ENCODE results near the gene KRTAP5-11. TPM values are rescaled to one million over a fixed set of nuclear protein-coding genes. Genes with fewer than 3 reads are reported as not detected.
"Not testable (repeated sequence)": the region's sequence is repeated elsewhere in the genome, so short reads cannot be mapped to it uniquely, and the experiment has no call there.

The KRTAP5-11 gene
- total RNA-seq, 3 donors from 2014 or later: not detected

GRCh38 chr11:71574418-71574817 is 8.3 kb downstream of the KRTAP5-11 start:
- H3K9me3 Mint-ChIP-seq: no peaks in the 10 kb centered on the region
- H3K4me1 Mint-ChIP-seq (ENCODE audit: low read depth): no peaks in the 10 kb centered on the region
- no peak overlapping the region for H3K4me3 Mint-ChIP-seq
- DNase-seq (no peak), ATAC-seq (no peak)
- H3K36me3 Mint-ChIP-seq (ENCODE audit: insufficient read depth): no peaks in the 10 kb centered on the region
- H3K27me3 Mint-ChIP-seq (ENCODE audit: low read depth): peaks cover 10% of the 10 kb centered on the region

- H3K4me1 Mint-ChIP-seq (ENCODE audit: low read depth): no peaks in the 10 kb centered on the region
- no peak for DNase-seq
- H3K36me3 Mint-ChIP-seq (ENCODE audit: insufficient read depth): no peaks in the 10 kb centered on the region
- no peaks in the 10 kb centered on the region for H3K9me3 Mint-ChIP-seq
- H3K4me3 Mint-ChIP-seq: no peak overlapping the region
- peaks cover 10% of the 10 kb centered on the region for H3K27me3 Mint-ChIP-seq (ENCODE audit: low read depth)
- ATAC-seq: no peak
Measured at GRCh38 chr11:71572811-71573210, 9.9 kb downstream of the KRTAP5-11 start.

GRCh38 chr11:71571101-71571850 is 11.4 kb downstream of the KRTAP5-11 start:
- ATAC-seq; H3K4me3 Mint-ChIP-seq; H3K4me1 Mint-ChIP-seq (ENCODE audit: low read depth); H3K36me3 Mint-ChIP-seq (ENCODE audit: insufficient read depth); H3K9me3 Mint-ChIP-seq; DNase-seq: not testable (repeated sequence)
- H3K27me3 Mint-ChIP-seq (ENCODE audit: low read depth): peaks cover 15% of the 10 kb centered on the region

GRCh38 chr11:71568704-71569349 is 13.8 kb downstream of the KRTAP5-11 start:
- ATAC-seq: no peak

GRCh38 chr11:71567633-71568032 is 15.0 kb downstream of the KRTAP5-11 start:
- DNase-seq; H3K9me3 Mint-ChIP-seq; H3K36me3 Mint-ChIP-seq (ENCODE audit: insufficient read depth); ATAC-seq; H3K4me3 Mint-ChIP-seq; H3K4me1 Mint-ChIP-seq (ENCODE audit: low read depth): not testable (repeated sequence)
- peaks cover 40% of the 10 kb centered on the region for H3K27me3 Mint-ChIP-seq (ENCODE audit: low read depth)

More at GRCh38 chr11:71568704-71569349, 13.8 kb downstream of the KRTAP5-11 start:
- Mint-ChIP-seq H3K4me1 (ENCODE audit: low read depth) (no peaks in the 10 kb centered on the region), H3K27me3 (ENCODE audit: low read depth) (peaks cover 30% of the 10 kb centered on the region), H3K36me3 (ENCODE audit: insufficient read depth) (no peaks in the 10 kb centered on the region), H3K4me3 (no peak overlapping the region), H3K9me3 (no peaks in the 10 kb centered on the region)
- no peak for DNase-seq

GRCh38 chr11:71566626-71567599 is 15.8 kb downstream of the KRTAP5-11 start:
- ATAC-seq; H3K36me3 Mint-ChIP-seq (ENCODE audit: insufficient read depth); H3K9me3 Mint-ChIP-seq; DNase-seq; H3K4me1 Mint-ChIP-seq (ENCODE audit: low read depth); H3K4me3 Mint-ChIP-seq: not testable (repeated sequence)
- peaks cover 38% of the 10 kb centered on the region for H3K27me3 Mint-ChIP-seq (ENCODE audit: low read depth)

- no peaks in the 10 kb centered on the region for H3K9me3 Mint-ChIP-seq
- H3K4me1 Mint-ChIP-seq (ENCODE audit: low read depth): no peaks in the 10 kb centered on the region
- no peak for ATAC-seq
- H3K36me3 Mint-ChIP-seq (ENCODE audit: insufficient read depth): no peaks in the 10 kb centered on the region
- no peak overlapping the region for H3K4me3 Mint-ChIP-seq
- no peak for DNase-seq
- peaks cover 44% of the 10 kb centered on the region for H3K27me3 Mint-ChIP-seq (ENCODE audit: low read depth)
Measured at GRCh38 chr11:71566081-71566620, 16.5 kb downstream of the KRTAP5-11 start.

- Mint-ChIP-seq H3K9me3 (no peaks in the 10 kb centered on the region), H3K4me1 (ENCODE audit: low read depth) (no peaks in the 10 kb centered on the region), H3K27me3 (ENCODE audit: low read depth) (peaks cover 43% of the 10 kb centered on the region), H3K4me3 (no peak within 1 kb of the TSS), H3K36me3 (ENCODE audit: insufficient read depth) (no peaks in the 10 kb centered on the region)
- ATAC-seq (no peak), DNase-seq (no peak)
Measured at GRCh38 chr11:71565263-71565662, 17.4 kb downstream of the KRTAP5-11 start, which contains the start of gene KRTAP5-10. Gene KRTAP5-10, plus strand, starts transcription at chr11:71565563. Its CDS starts 25 bp downstream, at chr11:71565588.

GRCh38 chr11:71564430-71564829 is 18.2 kb downstream of the KRTAP5-11 start:
- DNase-seq: no peak
- Mint-ChIP-seq H3K36me3 (ENCODE audit: insufficient read depth) (no peaks in the 10 kb centered on the region), H3K9me3 (no peaks in the 10 kb centered on the region)

GRCh38 chr11:71563406-71563805 is 19.3 kb downstream of the KRTAP5-11 start:
- Mint-ChIP-seq H3K36me3 (ENCODE audit: insufficient read depth) (no peaks in the 10 kb centered on the region), H3K9me3 (no peaks in the 10 kb centered on the region), H3K4me3 (no peak overlapping the region), H3K4me1 (ENCODE audit: low read depth) (no peaks in the 10 kb centered on the region), H3K27me3 (ENCODE audit: low read depth) (peaks cover 46% of the 10 kb centered on the region)
- ATAC-seq (no peak), DNase-seq (no peak)

More at GRCh38 chr11:71564430-71564829, 18.2 kb downstream of the KRTAP5-11 start:
- H3K4me1 Mint-ChIP-seq (ENCODE audit: low read depth): no peaks in the 10 kb centered on the region
- H3K27me3 Mint-ChIP-seq (ENCODE audit: low read depth): peaks cover 41% of the 10 kb centered on the region
- ATAC-seq: no peak
- no peak overlapping the region for H3K4me3 Mint-ChIP-seq

GRCh38 chr11:71562120-71562519 is 20.6 kb downstream of the KRTAP5-11 start:
- Mint-ChIP-seq H3K27me3 (ENCODE audit: low read depth) (peaks cover 49% of the 10 kb centered on the region), H3K9me3 (no peaks in the 10 kb centered on the region), H3K4me3 (no peak overlapping the region), H3K36me3 (ENCODE audit: insufficient read depth) (no peaks in the 10 kb centered on the region), H3K4me1 (ENCODE audit: low read depth) (no peaks in the 10 kb centered on the region)
- no peak for DNase-seq
- ATAC-seq: no peak

- DNase-seq (no peak), ATAC-seq (no peak)
- no peaks in the 10 kb centered on the region for H3K4me1 Mint-ChIP-seq (ENCODE audit: low read depth)
- H3K36me3 Mint-ChIP-seq (ENCODE audit: insufficient read depth): no peaks in the 10 kb centered on the region
- H3K4me3 Mint-ChIP-seq: no peak overlapping the region
- no peaks in the 10 kb centered on the region for H3K9me3 Mint-ChIP-seq
- H3K27me3 Mint-ChIP-seq (ENCODE audit: low read depth): peaks cover 30% of the 10 kb centered on the region
Measured at GRCh38 chr11:71558996-71559395, 23.7 kb downstream of the KRTAP5-11 start.

- Mint-ChIP-seq H3K36me3 (ENCODE audit: insufficient read depth) (no peaks in the 10 kb centered on the region), H3K9me3 (no peaks in the 10 kb centered on the region), H3K27me3 (ENCODE audit: low read depth) (peaks cover 19% of the 10 kb centered on the region), H3K4me1 (ENCODE audit: low read depth) (no peaks in the 10 kb centered on the region), H3K4me3 (no peak overlapping the region)
- DNase-seq (no peak), ATAC-seq (no peak)
Measured at GRCh38 chr11:71557257-71557656, 25.4 kb downstream of the KRTAP5-11 start.

- DNase-seq: no peak
- Mint-ChIP-seq H3K4me1 (ENCODE audit: low read depth) (no peaks in the 10 kb centered on the region), H3K4me3 (no peak overlapping the region), H3K36me3 (ENCODE audit: insufficient read depth) (no peaks in the 10 kb centered on the region), H3K27me3 (ENCODE audit: low read depth) (peaks cover 11% of the 10 kb centered on the region), H3K9me3 (no peaks in the 10 kb centered on the region)
- no peak for ATAC-seq
Measured at GRCh38 chr11:71556018-71556417, 26.7 kb downstream of the KRTAP5-11 start.

Data from activated T-cell treated with anti-CD3 and anti-CD28 coated beads, Interleukin-2, amount 50 U/mL, for 4 hours (primary cell).